Brain microvascular endothelial cell (primary cell): ENCODE measurements around the gene SFSWAP.

Experiments used
- DNase-seq: peaks from one replicate; pipeline ENCODE4 v3.0.0-alpha.2; 2020
- H3K27ac ChIP-seq: fragments of 250-450 bp; sonication (Bioruptor Pico); 2 replicates; pipeline ENCODE4 v1.5.1; 2020; ENCODE audit warnings: mild to moderate bottlenecking, moderate library complexity
- H3K27me3 ChIP-seq: fragments of 250-450 bp; sonication (Bioruptor Pico); replicated peaks from 2 replicates; pipeline ENCODE4 v1.5.1; 2020; ENCODE audit warnings: mild to moderate bottlenecking
- H3K36me3 ChIP-seq: fragments of 250-450 bp; sonication (Bioruptor Pico); replicated peaks from 2 replicates; pipeline ENCODE4 v1.5.1; 2020; ENCODE audit warnings: mild to moderate bottlenecking
- H3K4me3 ChIP-seq: 2 replicates; pipeline ENCODE4 v1.5.1; 2011; ENCODE audit warnings: low read depth, mild to moderate bottlenecking, control low read depth, low read length, moderate library complexity
- CTCF ChIP-seq: IDR thresholded peaks from 2 replicates; pipeline ENCODE4 v1.5.1; 2011; ENCODE audit warnings: low read depth, mild to moderate bottlenecking, moderate library complexity, low read length, control low read depth, inconsistent platforms; ENCODE audit errors: missing control alignments
- in situ Hi-C: cut with HindIII; loops from 2 replicates; pipeline ENCODE4 v1.10.0; 2017; ENCODE audit warnings: low sequenced_read_pairs, low pct_ligation_motif_present

Gene SFSWAP

GRCh38 chr12:131729254-131729955 is 18.5 kb downstream of the SFSWAP start:
- H3K27ac ChIP-seq, result no peak overlapping the region
- H3K4me3 ChIP-seq, result no peak overlapping the region
- H3K36me3 ChIP-seq, result peaks cover 72% of the 10 kb centered on the region
- H3K27me3 ChIP-seq, result no peaks in the 10 kb centered on the region
- TF ChIP-seq CTCF, result no peak
- in situ Hi-C loops, result no loop called here
- DNase-seq, result no peak

GRCh38 chr12:131732996-131733615 is 22.2 kb downstream of the SFSWAP start:
- Histone ChIP-seq H3K27me3 (no peaks in the 10 kb centered on the region), H3K4me3 (no peak overlapping the region), H3K27ac (no peak overlapping the region), H3K36me3 (peaks cover 62% of the 10 kb centered on the region)
- TF ChIP-seq CTCF, result no peak
- in situ Hi-C loops, result no loop called here
- DNase-seq, result no peak

- in situ Hi-C loops, result no loop called here
- no peak overlapping the region for H3K4me3 ChIP-seq
These were observed 23.0 kb downstream of the SFSWAP start for GRCh38 chr12:131733874-131734273.

GRCh38 chr12:131734336-131735152 is 23.7 kb downstream of the SFSWAP start:
- in situ Hi-C loops, result no loop called here
- no peak for DNase-seq
- H3K36me3 ChIP-seq, result peaks cover 50% of the 10 kb centered on the region
- H3K4me3 ChIP-seq, result no peak overlapping the region
- no peak for TF ChIP-seq CTCF
- H3K27me3 ChIP-seq, result no peaks in the 10 kb centered on the region
- H3K27ac ChIP-seq, result no peak overlapping the region

More at GRCh38 chr12:131733874-131734273, 23.0 kb downstream of the SFSWAP start:
- no peak overlapping the region for H3K27ac ChIP-seq
- TF ChIP-seq CTCF, result no peak
- no peaks in the 10 kb centered on the region for H3K27me3 ChIP-seq
- no peak for DNase-seq
- H3K36me3 ChIP-seq, result peaks cover 54% of the 10 kb centered on the region

- TF ChIP-seq CTCF, result no peak
- H3K27me3 ChIP-seq, result no peaks in the 10 kb centered on the region
- no peak overlapping the region for H3K4me3 ChIP-seq
- peaks cover 46% of the 10 kb centered on the region for H3K36me3 ChIP-seq
- in situ Hi-C loops, result no loop called here
- no peak for DNase-seq
- no peak overlapping the region for H3K27ac ChIP-seq
These were observed 24.2 kb downstream of the SFSWAP start for GRCh38 chr12:131735153-131735456.
